Dedifferentiated amniotic fluid mesenchymal stem cell (primary cell): Measurements from ENCODE around the gene NPY.

Experiments used
- DNase-seq: peaks from one replicate; pipeline ENCODE4 v3.0.0-alpha.2; 2016; ENCODE audit errors: extremely low spot score

NPY gene

GRCh38 chr7:24316340-24316739, 32.4 kb downstream of the NPY start:
- DNase-seq = no peak

DNA sequence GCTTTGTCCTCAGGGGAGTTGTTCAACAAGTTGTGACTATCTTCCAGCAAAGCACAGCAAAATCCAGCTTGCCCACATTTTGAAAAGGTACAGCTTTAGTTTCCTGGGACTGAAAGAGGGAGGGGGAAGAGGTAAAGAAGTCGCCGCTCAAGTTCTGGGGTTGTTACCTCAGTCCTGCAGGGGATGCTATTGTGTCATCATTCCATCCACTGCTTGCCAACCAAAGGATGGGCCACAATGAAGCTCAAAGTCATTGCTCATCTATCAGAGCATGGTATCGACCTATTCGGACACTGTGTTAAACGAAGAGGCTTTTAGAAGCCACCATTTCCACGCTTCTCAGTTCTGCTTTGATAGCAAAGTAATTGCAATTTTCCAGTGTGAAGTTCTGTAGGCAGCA, 34.3 kb downstream of the NPY start:
- no peak for DNase-seq

GRCh38 chr7:24319209-24319608, 35.2 kb downstream of the NPY start:
- no peak for DNase-seq

DNA sequence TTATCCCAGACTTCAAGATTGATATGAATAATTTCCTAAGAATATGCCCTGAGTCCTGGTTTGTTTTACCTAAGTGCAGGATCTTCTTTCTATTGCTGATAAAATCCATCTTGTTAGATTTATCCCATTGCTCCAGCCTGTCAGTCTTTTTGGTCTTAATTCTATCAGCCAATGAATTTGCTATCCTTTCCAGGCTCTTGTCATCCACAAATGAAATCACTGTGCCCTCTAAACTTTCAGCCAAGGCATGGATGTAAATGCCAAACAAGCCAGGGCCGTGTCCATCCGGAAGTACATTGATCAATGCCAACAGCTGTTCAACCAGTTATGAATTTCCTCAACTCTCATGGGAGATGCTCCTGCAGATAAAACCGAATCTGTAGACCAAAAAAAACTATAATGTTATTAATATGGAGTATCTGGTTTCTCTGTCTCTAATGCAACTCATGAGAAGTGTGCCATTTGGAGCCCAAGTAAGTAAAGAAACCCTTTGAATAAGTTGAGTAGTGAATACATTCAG, 40.0 kb downstream of the NPY start:
- no peak for DNase-seq

- no peak for DNase-seq
Observed at GRCh38 chr7:24325708-24326107, 41.7 kb downstream of the NPY start.

DNA sequence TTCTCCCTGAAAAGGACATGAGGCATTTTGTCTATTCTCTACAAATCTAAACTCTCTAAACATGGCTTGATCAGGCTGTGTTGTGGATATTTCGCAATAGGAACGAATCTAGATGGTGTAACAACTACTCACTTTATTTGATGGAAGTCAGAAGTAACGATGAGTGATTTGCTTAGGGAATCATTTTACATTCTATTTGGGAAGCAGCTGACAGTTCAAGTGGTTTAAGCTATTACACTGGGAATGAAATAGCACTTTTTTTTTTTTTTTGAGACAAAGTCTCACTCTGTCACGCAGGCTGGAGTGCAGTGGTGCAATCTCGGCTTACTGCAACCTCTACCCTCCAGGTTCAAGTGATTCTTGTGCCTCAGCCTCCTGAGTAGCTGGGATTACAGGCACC, 44.1 kb downstream of the NPY start:
- DNase-seq = no peak

DNA sequence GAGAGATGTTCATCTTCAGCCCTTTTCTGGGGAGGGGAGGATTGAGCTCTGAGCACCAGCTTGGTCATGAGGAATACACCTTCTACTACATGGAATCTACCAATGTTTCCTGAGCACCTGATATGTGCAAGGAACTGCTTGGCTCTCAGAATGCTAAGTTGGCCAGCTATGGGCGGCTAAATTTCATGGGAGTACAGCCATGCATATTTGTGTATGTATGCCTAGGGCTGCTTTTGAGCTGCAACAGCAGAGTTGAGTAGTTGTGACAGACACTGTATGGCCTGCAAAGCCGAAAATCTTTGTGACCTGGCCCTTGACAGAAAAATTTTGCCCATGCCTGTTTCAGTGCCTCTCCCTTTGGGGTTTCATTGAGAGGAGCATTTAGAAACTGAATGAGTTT, 44.9 kb downstream of the NPY start:
- DNase-seq = no peak

- no peak for DNase-seq
Observed at GRCh38 chr7:24334012-24334411, 50.0 kb downstream of the NPY start.

DNA sequence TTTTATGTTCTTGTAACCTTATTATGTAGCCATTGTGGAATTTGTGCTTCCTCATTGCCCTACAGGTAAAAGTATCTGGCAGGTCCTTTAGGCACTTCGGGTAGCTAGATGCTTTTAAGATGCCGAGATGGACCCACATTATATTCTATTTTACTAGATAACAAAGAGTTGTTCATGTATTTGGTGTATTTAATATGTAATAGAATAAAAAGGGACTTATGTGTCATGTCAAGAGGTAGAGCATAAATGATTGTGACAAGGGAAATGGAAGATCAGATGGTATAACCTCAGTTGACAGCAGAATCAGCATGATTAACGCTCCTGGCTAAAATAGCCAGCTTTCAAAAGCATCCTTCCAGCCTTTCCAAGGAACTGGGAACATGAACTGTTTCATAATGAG, 50.6 kb downstream of the NPY start:
- DNase-seq = no peak

DNA sequence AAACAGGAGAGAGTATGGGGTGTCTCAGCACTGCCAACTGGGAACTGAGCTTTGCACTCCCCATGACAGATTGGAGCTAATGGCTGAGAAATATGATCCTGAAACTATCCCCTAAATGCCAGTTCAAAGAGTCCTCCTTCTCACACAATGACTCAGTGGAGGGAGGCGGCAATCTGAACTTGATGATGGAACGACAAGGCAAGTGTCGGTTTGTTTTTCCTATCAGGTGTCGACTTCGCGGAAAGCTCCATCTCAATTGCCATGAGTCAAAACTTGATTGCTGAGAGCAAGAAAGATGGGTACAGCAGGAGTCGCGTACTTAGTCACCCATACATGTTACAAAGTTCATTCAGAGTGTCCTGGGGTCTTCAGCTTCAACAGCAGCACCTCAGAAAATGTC, 52.5 kb downstream of the NPY start:
- DNase-seq = no peak

DNA sequence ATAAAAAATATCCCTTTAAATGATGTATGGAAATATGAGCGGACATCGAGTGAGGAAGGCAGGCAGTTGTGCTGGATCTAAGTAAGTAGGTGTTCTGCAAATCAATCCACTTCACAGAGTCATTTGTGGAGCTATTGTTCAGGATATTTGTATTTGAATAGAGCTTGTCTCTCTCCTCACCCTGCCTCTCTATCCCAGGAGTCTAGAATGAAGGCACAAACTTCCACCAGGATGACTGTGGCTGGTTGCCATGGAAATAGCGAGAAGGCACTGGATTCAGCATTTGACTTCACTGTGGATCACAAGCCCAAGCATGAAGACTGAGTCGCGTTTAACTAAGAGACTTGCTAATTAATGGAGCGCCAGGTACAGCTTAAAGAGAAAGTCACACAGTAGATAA, 53.2 kb downstream of the NPY start:
- DNase-seq = no peak

DNA sequence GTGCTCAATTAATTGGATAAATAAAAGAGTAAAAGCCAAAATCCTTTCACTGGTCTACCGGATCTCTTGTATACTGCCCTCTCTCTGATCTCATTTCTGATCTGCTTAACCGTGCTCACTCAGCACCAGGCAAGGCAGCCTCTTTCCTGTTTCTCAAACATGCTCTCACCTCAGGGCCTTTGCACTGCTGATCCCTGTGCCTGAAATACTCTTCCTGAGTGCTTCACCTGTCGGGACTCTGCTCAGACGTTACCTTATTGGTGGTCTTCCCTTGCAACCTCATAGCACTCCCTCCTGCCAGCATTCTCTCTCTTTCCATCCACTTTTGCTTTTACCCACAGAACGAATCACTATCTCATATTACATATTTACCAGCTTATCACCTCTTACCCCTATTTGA, 55.6 kb downstream of the NPY start:
- no peak for DNase-seq

DNA sequence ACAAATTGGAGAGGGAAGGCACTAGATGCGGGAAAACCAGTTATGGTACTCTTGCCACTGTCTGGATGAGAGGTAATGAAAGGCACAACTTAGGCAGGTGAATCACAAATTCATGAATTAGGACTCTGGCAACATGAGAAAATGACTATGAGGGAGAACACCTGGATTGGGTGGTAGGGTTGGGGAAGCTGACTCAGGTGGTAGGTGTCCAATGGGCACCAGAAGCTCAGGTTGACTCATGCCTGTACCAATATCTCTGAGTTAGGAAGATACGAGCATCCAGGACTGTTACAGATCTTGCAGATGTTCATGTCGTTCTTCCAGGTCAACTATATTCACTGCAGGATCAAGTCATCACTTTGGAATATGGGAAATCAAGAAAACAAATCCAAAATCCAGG, 56.7 kb downstream of the NPY start:
- no peak for DNase-seq
